Inflammatory macrophage (primary cell): ENCODE data around the gene MLLT1.
A peak's percentile ranks its signal among the peaks of the same experiment; 100 is the strongest.

ENCODE experiments used
- DNase-seq, 2 donors: peaks; one replicate each; pipeline ENCODE4 v3.0.0-alpha.2; 2020 to 2022

Gene MLLT1

DNA sequence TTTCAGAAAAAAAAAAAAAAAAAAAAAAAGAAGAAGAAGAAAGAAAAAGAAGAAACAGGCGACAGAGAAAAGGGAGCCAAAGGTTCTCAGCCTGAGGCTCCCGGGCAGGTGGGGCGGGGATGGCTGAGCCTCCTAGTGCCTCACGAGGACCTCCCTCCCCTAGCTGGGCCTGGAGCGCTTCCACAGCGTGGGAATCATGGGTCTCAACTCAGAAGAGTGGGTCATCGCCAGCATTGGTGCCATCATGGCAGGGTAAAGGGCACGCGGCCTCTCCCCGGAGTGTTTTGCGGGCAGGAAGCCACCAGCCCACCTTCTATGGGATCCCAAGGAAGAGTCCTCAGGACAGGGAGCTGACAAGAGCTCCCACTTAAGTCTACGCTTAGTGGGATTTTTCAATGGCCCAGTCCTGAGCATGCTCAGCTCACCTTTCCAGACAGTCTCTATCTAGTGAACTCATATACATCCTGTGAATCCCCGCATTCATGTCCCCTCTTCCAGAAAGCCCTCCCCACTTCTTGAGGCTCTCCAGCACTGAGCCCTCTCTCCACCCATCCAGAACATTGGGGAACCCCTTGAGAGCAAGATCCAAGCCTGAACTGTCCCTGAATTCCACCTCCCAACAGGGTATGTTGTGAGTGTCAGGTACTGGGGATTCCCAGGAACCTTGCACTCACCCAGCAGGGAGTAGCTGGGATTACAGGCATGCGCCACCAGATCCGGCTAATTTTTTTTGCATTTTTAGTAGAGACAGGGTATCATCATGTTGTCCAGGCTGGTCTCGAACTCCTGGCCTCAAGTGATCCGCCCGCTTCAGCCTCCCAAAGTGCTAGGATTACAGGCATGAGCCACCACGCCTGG, 74.7 kb downstream of the MLLT1 start:
- DNase-seq: no peak

- DNase-seq: no peak
These were observed 75.6 kb downstream of the MLLT1 start for GRCh38 chr19:6204212-6204611.

DNA sequence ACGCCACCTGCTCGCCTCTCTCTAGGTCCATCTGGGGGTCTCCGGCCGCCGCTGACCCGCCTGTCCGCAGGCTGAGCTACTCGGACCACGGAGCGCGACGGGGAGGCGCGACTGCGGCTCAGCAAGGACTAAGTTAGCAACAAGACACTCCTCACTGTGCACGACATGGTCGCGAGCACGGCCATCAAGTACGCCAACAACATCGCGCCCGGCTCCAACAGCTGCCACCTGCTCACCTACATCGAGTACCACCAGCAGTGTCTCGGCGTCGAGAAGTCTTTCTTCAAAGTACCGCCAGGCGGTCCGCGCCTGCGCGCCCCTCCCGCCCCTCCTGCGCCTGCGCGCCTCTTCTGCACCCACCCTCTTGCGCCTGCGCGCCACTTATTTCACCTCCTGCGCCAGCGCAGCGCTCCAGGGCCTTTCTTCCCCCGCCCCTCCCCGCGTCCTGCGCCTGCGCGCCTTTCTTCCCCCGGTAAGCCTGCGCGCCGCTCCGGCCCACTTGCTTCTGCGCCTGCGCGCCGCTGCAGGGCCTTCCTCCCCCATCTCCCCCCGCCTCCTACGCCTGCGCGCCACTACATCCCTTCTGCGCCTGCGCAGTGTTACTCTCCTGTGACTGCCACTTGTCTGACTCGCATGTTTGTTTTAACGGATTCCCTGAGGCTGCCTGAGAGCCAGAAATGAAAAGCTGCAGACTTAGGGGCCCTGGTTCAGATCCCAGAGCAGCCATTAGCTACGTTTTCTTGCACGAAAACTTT, 80.4 kb downstream of the MLLT1 start:
- peak; percentile 99 for DNase-seq

DNA sequence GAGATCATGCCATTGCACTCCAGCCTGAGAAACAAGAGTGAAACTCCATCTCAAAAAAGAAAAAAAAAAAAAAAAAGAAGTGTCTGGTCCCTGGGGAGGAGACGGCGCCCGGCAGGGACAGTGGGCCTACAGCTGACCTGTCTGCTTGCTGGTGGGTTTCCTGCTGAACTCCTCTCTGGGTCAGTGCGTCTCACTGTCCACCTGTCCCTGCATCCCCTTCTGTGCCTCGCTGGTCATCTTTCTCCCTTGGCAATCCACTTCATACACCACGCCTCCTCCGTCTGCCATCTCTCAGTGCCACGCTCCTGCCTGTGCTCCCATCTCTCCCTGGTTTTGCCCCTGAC, 80.9 kb downstream of the MLLT1 start:
- DNase-seq: no peak

DNA sequence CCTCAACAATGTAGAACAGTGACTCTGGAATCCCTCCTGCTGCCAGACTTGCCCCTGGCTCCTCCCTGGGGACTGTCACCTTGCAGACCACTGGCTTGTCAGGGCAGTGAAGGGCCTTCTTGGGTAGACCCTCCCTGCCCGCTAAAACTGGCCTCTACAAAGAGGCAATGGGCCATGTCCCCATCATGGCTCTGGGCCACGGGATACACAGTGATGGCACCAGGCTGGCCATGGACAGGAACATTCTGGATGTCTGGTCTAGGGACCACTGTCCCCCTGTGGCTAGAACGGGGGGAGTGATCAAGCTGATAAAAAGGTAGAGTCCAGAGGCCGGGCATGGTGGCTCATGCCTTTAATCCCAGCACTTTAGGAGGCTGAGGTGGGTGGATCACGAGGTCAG, 83.4 kb downstream of the MLLT1 start:
- no peak for DNase-seq

DNA sequence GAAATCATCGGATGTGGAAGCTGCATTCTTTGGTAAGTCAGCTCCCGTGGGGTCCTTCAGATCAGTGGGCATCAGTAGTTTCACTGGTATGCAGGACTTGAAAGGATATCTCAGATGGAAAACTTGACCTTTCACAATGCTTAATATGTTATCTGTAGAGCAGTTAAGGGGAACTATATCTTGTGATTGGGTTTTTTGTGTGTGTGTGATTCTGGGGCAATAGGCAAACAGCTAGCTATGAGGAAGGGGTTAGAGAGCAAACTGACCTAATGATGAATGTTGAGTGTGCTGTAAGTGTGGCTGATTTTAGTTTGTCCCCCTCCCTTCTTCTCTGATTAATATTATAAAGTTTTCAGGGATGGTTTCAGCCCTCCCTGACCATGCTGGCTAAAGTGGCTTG, 91.0 kb downstream of the MLLT1 start:
- peak; percentile 36 to 51 for DNase-seq

GRCh38 chr19:6187374-6187773, 92.4 kb downstream of the MLLT1 start:
- DNase-seq: no peak

- no peak for DNase-seq
These were observed 93.6 kb downstream of the MLLT1 start for GRCh38 chr19:6185835-6186834.

DNA sequence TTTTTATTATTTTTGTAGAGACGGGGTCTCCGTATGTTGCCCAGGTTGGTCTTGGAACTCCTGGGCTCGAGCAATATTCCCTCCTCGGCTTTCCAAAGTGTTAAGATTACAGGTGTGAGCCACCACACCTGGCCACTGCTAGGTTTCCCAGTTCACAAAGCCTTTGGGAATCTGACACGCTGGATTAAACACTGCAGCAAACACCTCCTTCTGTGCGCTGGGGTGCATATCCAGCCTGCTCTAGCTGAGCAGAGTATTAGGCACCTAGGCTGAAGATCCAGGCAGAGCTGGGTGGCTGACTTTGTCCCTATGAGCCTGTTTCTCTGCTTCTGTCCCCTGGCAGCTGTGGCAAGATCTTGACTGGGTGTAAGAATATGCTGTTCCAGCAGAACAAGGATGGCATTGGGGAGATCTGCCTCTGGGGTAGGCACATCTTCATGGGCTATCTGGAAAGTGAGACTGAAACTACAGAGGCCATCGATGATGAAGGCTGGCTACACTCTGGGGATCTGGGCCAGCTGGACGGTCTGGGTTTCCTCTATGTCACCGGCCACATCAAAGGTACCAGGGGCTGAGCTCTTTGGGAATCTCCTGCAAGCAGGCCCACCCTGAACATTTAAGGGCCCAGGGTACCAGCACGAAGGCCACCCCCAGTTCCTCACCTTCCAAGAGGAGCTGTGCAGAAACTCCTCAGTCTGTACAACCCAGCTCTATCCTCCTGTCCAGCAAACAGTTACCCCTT, 94.5 kb downstream of the MLLT1 start:
- no peak for DNase-seq

GRCh38 chr19:6181119-6181518, 98.7 kb downstream of the MLLT1 start:
- DNase-seq: no peak

DNA sequence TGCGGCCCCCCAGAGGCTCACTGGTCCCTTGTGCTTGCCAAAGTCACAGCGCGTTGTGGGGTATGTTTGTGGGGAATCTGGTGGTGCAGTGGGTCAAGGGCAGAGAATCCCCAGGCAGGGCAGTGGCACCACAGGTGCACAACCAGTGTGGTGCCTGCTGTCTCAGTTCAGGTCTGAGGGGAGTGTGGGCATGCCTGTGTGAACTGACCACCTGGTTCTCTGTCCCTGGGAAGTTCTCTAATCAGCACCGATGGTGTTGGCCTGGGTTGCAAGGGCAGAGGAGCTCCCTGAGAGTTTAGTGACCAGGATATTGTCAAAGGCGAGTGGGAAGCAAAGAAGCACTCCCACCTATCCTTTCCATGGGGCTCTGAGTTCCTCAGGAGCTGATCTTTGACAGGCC, 106.6 kb downstream of the MLLT1 start:
- no peak for DNase-seq

- DNase-seq: no peak
These were observed 107.5 kb downstream of the MLLT1 start for GRCh38 chr19:6172074-6172863.

DNA sequence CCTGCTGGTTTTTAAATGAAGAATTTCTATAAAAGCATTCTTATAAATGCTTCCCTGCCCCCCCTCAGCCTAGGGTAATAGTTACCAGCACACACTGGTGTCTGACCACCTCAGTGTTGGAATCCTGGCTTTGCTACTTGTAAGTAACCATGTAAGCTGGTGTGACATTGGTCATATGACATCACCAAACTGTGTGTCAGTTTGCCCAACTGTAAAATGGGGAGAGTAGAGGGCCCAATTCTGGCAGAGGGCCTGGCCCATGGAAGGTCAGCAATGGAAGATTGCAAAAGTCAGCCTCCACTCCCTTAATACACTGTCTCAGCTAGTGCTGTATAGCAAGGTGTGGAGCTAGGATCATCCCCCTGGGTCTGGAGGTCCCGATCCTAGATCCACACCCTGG, 112.7 kb downstream of the MLLT1 start:
- no peak for DNase-seq

DNA sequence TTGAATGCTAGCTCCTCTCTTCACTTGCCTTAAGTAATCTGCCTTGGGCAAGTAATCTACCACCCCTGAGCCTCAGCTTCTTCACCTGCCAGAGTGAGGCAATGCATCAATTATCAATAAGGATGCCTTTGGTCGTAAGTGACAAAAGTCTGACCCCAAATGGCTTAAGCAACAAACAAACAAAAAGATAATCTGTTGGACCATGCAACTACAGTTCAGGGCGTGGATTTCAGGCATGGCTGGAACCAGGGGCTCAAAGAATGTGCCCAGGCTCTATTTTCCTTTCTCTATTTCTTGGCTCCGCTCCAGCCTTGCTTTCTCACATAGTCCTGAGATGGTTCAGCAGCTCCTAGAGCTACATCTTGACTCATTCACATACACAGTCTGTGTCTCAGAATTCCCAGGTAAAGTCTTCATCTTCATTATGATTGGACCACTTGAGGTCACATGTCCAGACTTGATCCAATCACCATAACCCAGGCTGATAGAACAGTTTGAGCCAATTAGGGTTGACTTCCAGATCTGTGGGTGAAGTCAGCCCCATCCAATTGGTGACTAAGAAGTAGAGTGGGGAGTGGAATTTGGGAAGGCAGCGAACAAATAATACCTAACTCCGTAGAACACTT, 114.8 kb downstream of the MLLT1 start:
- no peak for DNase-seq

DNA sequence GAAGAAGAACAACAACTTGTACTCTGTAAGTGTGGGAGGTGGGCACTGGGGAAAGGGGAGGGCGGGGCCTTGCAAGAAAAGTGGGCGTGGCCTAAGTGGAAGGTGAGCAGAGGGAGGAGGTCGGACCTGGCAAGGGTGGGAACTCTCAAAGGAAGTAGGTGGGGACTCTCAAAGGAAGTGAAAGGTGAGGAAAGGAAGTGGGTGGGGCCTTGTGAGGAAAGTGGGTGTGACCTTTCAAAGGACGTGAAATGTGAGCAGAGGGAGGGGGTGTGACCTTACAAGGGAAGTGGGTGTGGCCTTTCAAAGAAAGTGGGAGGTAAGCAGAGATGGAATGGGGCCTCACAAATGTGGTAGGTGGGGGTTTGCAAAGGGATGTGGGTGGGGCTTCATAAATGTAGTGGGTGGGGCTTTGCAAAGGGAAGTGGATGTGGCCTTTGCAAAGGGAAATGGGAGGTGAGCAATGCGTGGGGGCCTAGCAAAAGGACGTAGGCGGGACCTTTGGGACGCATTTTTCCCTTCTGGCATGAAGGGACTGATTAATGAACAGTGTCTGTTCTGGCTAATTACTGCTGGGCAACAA, 118.4 kb downstream of the MLLT1 start:
- peak; percentile 94 for DNase-seq
